Neuron (in vitro differentiated cells): Measurements from ENCODE around the gene CLDN18.

Source experiments
- H2AFZ ChIP-seq: one replicate; pipeline ENCODE4 v1.6.1; 2013; ENCODE audit warnings: low read depth, mild to moderate bottlenecking, inconsistent platforms, low read length, moderate library complexity
- H3K27me3 ChIP-seq: one replicate; pipeline ENCODE4 v1.6.1; 2013; ENCODE audit warnings: low read length; ENCODE audit not compliant: insufficient read depth
- H3K36me3 ChIP-seq: one replicate; pipeline ENCODE4 v1.6.1; 2013; ENCODE audit warnings: low read length; ENCODE audit not compliant: insufficient read depth
- H3K4me1 ChIP-seq: one replicate; pipeline ENCODE4 v1.6.1; 2013; ENCODE audit warnings: low read length; ENCODE audit not compliant: insufficient read depth
- H3K4me3 ChIP-seq: 2 replicates; pipeline ENCODE4 v1.5.1; 2013; ENCODE audit warnings: mild to moderate bottlenecking, low read length, moderate library complexity
- H3K9me3 ChIP-seq: one replicate; pipeline ENCODE4 v1.6.1; 2013; ENCODE audit warnings: low read length

CLDN18 gene

DNA sequence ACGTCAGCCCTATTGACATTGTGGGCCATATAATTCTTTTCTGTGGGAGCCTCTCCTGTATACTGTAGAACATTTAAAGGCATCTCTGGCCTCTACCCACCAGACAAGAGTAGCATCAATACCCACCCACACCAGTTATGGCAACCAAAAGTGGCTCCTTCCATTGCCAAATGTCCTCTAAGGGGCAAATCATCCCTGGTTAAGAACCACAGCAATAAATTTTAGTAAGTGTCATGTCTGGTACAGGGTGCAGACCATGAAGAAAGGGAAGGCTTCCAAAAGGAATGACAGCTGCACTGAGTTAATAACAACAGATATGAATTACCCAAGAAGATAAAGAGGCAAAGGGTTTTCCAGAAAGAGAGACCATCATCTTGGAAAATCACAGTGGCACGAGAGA lies 6.9 kb upstream of the CLDN18 start:
- Histone ChIP-seq H3K36me3 (no peaks in the 10 kb centered on the region), H3K4me3 (no peak overlapping the region), H3K4me1 (no peaks in the 10 kb centered on the region)

DNA sequence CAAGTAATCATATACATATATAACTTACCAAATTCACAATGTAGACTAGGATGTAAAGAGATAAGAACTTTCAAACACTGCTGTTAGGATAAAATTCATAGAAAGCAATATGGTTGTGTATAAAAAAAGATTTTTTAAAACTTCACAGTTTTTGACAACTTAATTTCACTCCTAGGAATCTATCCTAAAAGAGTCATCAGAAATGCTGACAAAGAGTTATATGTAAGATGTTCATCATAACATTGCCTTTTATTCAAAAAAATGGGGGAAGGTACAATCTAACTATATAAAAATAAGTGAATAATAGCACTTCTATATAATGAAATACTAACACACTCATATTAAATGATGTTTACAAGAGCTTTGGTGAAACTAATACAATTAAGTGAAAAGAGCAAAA lies 4.3 kb upstream of the CLDN18 start:
- Histone ChIP-seq H3K36me3 (no peaks in the 10 kb centered on the region), H3K4me3 (no peak overlapping the region), H3K27me3 (no peaks in the 10 kb centered on the region), H3K4me1 (no peaks in the 10 kb centered on the region), H2AFZ (no peak overlapping the region), H3K9me3 (no peaks in the 10 kb centered on the region)

More for the DNA sequence above, 6.9 kb upstream of the CLDN18 start:
- H3K27me3 ChIP-seq: no peaks in the 10 kb centered on the region
- no peaks in the 10 kb centered on the region for H3K9me3 ChIP-seq
- no peak overlapping the region for H2AFZ ChIP-seq

DNA sequence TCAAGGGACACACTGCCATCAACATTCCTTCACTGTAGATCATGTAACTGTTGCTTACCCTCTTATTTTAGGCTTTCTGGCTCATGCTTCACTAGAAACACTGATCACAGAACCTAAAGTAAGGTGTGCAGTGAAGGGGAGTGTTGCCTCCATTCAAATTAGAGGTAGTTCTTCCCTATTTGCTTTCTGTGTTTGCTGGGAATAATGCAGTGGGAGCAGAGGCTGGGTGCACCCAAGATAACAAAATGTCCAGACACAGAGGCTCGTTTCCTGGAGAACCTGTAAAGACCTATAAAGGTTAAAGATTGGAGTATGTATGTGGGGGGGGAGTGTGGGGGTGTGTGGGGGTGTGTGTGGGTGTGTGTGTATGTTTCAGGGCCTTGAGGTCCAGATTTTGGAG lies 2.1 kb upstream of the CLDN18 start:
- Histone ChIP-seq H3K4me1 (no peaks in the 10 kb centered on the region), H3K9me3 (no peaks in the 10 kb centered on the region)

DNA sequence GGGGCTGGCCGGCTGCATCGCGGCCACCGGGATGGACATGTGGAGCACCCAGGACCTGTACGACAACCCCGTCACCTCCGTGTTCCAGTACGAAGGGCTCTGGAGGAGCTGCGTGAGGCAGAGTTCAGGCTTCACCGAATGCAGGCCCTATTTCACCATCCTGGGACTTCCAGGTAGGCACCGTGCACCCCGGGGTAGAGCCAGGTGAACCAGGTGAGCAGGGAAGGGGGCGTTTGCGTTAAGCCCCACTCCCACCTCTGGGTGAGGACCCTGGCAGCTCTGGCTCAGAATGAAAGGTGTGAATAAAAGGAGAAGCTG lies 267 bp downstream of the CLDN18 start:
- H3K9me3 ChIP-seq: no peaks in the 10 kb centered on the region

More for the DNA sequence above, 2.1 kb upstream of the CLDN18 start:
- no peak overlapping the region for H2AFZ ChIP-seq
- H3K27me3 ChIP-seq: no peaks in the 10 kb centered on the region
- H3K36me3 ChIP-seq: no peaks in the 10 kb centered on the region
- H3K4me3 ChIP-seq: no peak overlapping the region

DNA sequence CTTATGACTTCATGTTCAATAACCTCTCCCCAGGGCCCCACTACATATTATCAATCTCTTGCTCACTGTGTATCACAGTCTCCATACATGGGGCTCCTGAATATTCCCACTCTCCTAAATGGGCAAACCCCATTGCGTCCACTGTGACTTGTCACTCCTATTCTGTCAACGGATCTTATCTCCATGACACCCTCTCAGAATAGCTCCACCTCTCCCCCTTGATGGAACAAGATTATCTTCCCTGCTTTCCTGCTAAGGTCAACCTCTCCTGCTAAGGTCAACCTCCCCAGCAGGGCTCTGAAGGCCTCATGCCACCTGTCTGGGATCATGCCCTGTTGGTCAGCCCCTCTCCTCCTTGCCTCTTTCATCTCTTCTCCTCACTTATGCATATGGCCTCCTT lies 1.8 kb downstream of the CLDN18 start:
- no peaks in the 10 kb centered on the region for H3K4me1 ChIP-seq
- H2AFZ ChIP-seq: no peak overlapping the region
- no peaks in the 10 kb centered on the region for H3K9me3 ChIP-seq
- no peak overlapping the region for H3K4me3 ChIP-seq
- H3K27me3 ChIP-seq: no peaks in the 10 kb centered on the region
- H3K36me3 ChIP-seq: no peaks in the 10 kb centered on the region

More for the DNA sequence above, 267 bp downstream of the CLDN18 start:
- Histone ChIP-seq H3K27me3 (no peaks in the 10 kb centered on the region), H3K4me1 (no peaks in the 10 kb centered on the region), H3K4me3 (no peak overlapping the region), H3K36me3 (no peaks in the 10 kb centered on the region), H2AFZ (no peak overlapping the region)

DNA sequence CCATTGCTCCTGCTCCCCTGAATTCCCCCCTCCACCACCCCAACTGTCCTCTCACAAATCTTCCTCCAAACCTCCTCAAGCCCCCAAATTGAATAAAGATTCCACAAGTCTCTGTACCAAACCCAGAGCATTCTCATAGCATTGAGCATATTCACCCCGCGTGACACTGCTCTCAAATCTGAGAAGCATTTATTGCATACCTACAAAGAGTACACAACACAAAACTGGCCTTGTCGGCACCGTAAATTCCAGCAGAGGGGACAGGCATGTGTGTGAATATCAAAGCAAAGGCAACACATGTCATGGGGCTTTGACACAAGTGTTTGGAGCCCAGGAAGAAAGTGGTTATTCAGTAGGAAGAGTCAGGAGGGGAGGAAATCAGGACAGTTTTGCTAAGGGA lies 2.6 kb downstream of the CLDN18 start:
- no peaks in the 10 kb centered on the region for H3K9me3 ChIP-seq
- no peaks in the 10 kb centered on the region for H3K4me1 ChIP-seq
- H2AFZ ChIP-seq: no peak overlapping the region
- no peaks in the 10 kb centered on the region for H3K27me3 ChIP-seq
- no peak overlapping the region for H3K4me3 ChIP-seq
- no peaks in the 10 kb centered on the region for H3K36me3 ChIP-seq

DNA sequence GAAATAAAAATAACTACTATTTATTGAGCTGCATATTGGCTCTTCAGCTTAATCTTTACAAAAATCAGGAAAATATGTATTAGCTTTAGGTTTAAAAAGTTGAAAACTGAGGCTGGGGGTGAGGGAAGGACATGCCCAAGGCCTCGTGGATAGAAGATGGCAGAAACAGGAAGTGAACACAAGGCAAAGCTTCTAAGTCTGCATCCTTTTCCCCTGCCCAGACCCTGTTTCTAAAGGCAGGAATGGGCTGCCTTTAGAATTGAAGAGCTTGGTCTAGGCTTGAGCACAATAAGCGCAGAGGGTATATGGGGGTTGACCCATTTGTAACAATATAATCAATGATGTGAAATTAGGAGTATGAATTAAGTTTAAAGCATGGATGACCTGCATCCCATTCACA lies 6.1 kb downstream of the CLDN18 start:
- Histone ChIP-seq H3K9me3 (no peaks in the 10 kb centered on the region), H2AFZ (no peak overlapping the region), H3K36me3 (no peaks in the 10 kb centered on the region), H3K4me1 (no peaks in the 10 kb centered on the region), H3K4me3 (no peak overlapping the region), H3K27me3 (no peaks in the 10 kb centered on the region)

DNA sequence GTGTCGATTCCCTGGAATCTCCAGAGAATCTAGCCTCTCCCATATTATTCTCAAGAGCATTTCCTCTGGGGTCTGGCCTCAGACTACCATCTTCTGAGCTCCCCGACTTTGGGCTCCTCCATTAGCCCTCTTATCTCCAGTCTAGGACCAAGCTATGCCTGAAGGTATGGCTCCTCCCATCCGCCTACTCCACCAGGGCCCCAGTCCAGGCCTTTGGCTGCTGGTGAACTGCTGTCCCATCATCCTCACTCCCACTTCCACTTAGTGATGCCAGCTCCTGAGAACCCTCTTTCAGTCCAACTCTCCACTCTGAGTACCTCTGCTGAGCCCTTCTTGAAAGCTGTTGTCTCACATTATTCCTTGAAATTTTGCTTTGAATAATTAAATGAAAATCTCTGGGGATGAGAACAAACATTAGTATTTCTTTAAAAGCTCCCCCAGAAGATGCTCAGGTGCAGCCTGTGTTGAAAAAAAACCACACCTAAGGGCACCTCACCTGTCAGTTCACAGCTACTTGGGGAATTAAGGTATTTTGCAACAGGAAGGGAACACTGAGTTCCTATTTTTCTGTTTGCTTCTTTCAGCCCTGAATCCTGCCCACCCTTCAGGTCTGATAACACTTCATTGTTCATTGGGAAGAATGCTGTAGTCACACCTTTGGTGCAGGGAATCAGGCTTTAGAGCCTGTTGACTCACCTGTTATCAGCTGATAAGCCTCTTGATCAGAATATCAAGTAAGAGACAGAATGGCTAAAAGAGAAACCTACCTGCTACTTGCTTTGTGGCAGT lies 9.5 kb downstream of the CLDN18 start:
- H3K4me3 ChIP-seq: no peak overlapping the region
- no peaks in the 10 kb centered on the region for H3K9me3 ChIP-seq
- H3K4me1 ChIP-seq: no peaks in the 10 kb centered on the region
- H3K36me3 ChIP-seq: no peaks in the 10 kb centered on the region
- no peak overlapping the region for H2AFZ ChIP-seq
- no peaks in the 10 kb centered on the region for H3K27me3 ChIP-seq

DNA sequence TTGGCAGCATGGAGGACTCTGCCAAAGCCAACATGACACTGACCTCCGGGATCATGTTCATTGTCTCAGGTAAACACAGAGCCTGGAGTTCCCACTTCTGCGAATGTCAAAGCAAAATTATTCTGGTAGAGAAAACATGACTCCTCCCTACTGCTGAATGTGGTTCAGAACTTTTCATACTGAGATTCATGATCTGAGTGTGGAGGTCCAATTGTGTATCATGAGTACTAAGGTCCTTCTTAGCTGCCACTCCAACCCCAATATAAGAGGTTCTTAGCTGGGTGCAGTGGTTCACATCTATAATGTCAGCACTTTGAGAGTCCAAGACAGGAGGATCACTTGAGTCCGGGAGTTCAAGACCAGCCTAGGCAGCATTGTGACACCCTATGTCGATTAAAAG lies 13.8 kb downstream of the CLDN18 start:
- Histone ChIP-seq H3K4me1 (no peaks in the 10 kb centered on the region), H3K27me3 (no peaks in the 10 kb centered on the region), H2AFZ (no peak overlapping the region), H3K4me3 (no peak overlapping the region), H3K36me3 (no peaks in the 10 kb centered on the region), H3K9me3 (no peaks in the 10 kb centered on the region)

DNA sequence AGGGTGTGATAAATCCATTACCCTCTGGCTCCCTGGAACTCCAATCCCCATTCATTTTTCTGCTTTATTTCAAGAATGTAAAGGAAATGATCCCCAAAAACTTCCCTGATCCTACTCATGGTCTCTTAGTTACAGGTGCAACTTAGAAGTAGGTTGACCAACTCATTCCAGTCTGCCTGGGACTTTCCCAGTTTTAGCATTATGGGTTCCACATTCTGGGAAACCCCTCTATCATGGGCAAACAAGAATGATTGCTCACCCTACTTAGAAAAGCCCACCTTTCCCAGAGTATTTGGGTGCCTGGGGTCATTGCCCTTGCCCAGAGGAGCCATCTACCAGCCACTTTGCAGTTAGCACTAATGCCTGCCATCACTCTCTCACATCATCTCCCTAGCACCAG lies 15.6 kb downstream of the CLDN18 start:
- no peak overlapping the region for H3K4me3 ChIP-seq
- H3K27me3 ChIP-seq: no peaks in the 10 kb centered on the region
- no peaks in the 10 kb centered on the region for H3K36me3 ChIP-seq
- H2AFZ ChIP-seq: no peak overlapping the region
- no peaks in the 10 kb centered on the region for H3K4me1 ChIP-seq
- no peaks in the 10 kb centered on the region for H3K9me3 ChIP-seq

DNA sequence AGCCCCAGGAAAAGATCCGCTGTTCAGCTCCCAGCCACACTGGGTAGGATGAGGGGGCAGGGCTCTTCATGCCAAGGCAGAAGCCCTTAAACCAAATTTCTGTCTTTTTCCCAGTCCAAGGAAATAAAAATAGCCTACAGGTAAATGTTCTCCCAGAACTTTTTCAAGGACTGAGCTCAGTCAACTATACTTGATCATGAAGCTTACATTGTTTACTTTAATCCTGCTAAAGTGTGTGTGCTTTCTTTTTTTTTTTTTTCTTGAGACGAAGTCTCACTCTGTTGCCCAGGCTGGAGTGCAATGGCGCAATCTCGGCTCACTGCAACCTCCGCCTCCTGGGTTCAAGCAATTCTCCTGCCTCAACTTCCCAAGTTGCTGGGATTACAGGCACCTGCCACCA lies 17.9 kb downstream of the CLDN18 start:
- Histone ChIP-seq H3K4me3 (no peak overlapping the region), H3K27me3 (no peaks in the 10 kb centered on the region), H2AFZ (no peak overlapping the region), H3K9me3 (no peaks in the 10 kb centered on the region), H3K36me3 (no peaks in the 10 kb centered on the region), H3K4me1 (no peaks in the 10 kb centered on the region)

DNA sequence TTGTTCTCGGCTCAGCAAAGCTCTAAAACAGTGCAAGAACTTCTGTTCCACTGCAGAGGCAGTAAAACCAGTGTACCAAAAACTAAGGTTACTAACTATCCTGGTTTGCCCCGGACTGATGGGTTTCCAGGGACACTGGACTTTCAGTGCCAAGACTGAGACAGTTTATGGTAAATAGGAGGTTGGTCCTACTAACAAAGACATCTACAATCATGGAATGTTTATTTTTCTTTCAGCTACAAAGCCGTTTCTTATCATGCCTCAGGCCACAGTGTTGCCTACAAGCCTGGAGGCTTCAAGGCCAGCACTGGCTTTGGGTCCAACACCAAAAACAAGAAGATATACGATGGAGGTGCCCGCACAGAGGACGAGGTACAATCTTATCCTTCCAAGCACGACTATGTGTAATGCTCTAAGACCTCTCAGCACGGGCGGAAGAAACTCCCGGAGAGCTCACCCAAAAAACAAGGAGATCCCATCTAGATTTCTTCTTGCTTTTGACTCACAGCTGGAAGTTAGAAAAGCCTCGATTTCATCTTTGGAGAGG lies 20.8 kb downstream of the CLDN18 start:
- no peaks in the 10 kb centered on the region for H3K27me3 ChIP-seq
- H3K4me1 ChIP-seq: no peaks in the 10 kb centered on the region
- H2AFZ ChIP-seq: no peak overlapping the region
- H3K9me3 ChIP-seq: no peaks in the 10 kb centered on the region
- no peak overlapping the region for H3K4me3 ChIP-seq
- no peaks in the 10 kb centered on the region for H3K36me3 ChIP-seq

DNA sequence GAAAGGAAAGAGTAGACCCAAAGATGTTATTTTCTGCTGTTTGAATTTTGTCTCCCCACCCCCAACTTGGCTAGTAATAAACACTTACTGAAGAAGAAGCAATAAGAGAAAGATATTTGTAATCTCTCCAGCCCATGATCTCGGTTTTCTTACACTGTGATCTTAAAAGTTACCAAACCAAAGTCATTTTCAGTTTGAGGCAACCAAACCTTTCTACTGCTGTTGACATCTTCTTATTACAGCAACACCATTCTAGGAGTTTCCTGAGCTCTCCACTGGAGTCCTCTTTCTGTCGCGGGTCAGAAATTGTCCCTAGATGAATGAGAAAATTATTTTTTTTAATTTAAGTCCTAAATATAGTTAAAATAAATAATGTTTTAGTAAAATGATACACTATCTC lies 21.6 kb downstream of the CLDN18 start:
- no peaks in the 10 kb centered on the region for H3K9me3 ChIP-seq
- no peak overlapping the region for H2AFZ ChIP-seq
- H3K4me3 ChIP-seq: no peak overlapping the region
- H3K4me1 ChIP-seq: no peaks in the 10 kb centered on the region
- no peaks in the 10 kb centered on the region for H3K27me3 ChIP-seq
- no peaks in the 10 kb centered on the region for H3K36me3 ChIP-seq

DNA sequence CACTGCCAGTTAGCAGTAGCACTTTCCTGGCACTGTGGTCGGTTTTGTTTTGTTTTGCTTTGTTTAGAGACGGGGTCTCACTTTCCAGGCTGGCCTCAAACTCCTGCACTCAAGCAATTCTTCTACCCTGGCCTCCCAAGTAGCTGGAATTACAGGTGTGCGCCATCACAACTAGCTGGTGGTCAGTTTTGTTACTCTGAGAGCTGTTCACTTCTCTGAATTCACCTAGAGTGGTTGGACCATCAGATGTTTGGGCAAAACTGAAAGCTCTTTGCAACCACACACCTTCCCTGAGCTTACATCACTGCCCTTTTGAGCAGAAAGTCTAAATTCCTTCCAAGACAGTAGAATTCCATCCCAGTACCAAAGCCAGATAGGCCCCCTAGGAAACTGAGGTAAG lies 22.6 kb downstream of the CLDN18 start:
- H3K9me3 ChIP-seq: no peaks in the 10 kb centered on the region
- H3K4me3 ChIP-seq: no peak overlapping the region
- no peak overlapping the region for H2AFZ ChIP-seq
- H3K36me3 ChIP-seq: no peaks in the 10 kb centered on the region
- H3K27me3 ChIP-seq: no peaks in the 10 kb centered on the region
- H3K4me1 ChIP-seq: no peaks in the 10 kb centered on the region
